ENCODE measurements around the gene CKS1B.

Gene CKS1B

GRCh38 chr1:154941333-154942013 is 33.0 kb upstream of the CKS1B start:
- TF ChIP-seq, protein P1, sequence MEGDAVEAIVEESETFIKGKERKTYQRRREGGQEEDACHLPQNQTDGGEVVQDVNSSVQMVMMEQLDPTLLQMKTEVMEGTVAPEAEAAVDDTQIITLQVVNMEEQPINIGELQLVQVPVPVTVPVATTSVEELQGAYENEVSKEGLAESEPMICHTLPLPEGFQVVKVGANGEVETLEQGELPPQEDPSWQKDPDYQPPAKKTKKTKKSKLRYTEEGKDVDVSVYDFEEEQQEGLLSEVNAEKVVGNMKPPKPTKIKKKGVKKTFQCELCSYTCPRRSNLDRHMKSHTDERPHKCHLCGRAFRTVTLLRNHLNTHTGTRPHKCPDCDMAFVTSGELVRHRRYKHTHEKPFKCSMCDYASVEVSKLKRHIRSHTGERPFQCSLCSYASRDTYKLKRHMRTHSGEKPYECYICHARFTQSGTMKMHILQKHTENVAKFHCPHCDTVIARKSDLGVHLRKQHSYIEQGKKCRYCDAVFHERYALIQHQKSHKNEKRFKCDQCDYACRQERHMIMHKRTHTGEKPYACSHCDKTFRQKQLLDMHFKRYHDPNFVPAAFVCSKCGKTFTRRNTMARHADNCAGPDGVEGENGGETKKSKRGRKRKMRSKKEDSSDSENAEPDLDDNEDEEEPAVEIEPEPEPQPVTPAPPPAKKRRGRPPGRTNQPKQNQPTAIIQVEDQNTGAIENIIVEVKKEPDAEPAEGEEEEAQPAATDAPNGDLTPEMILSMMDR (IDR thresholded peaks at IDR 0.05; ENCODE audit: control insufficient read depth, insufficient read depth, low read depth, low read length, missing control alignments): no peak
- no peak overlapping the region for H3K4me3 ChIP-seq (ENCODE audit: control insufficient read depth, low read depth, low read length)
- no peak for DNase-seq (ENCODE audit: low read depth)

GRCh38 chr1:154943649-154944400 is 30.7 kb upstream of the CKS1B start:
- DNase-seq (ENCODE audit: low read depth): no peak
- no peak overlapping the region for H3K4me3 ChIP-seq (ENCODE audit: control insufficient read depth, low read depth, low read length)
- TF ChIP-seq, protein P1 (IDR thresholded peaks at IDR 0.05; ENCODE audit: control insufficient read depth, insufficient read depth, low read depth, low read length, missing control alignments): peak; percentile 83

DNA sequence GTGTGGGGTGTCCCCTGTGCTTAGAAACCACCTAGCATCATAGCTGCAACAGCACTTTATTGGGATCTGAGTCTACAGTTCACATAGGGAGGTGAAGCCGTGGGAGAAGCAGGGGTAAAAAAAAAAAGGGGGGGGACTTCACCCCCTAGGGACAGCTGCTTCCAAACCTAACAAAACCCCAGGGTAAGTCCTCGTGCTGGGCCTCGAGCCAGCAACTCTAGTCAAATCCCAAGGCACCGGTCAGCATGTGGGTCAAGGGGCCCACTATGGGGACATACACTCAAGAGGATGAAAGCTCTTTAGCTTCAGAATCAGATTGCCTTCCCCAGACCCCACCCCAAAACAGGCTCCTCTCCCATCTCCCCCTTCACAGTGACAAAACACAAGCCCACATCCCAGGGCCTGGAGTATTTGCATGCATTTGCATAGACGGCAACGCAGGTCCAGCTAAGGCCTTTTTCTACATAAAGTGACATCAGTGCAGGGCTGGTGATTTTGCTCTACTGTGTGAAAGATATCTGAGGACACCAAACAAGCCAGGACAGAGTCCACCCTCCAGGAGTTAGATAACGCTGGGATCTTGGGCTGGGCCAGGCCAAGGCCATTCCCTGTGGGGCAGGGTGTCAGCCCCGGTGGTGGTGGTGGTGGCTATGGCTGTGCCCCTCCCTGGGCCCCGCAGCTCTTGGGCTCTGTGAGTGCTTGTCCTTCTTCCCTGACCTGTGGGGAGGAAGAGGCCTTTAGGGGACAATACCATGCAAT is 29.9 kb upstream of the CKS1B start:
- H3K4me3 ChIP-seq (ENCODE audit: control insufficient read depth, low read depth, low read length): no peak overlapping the region
- DNase-seq (ENCODE audit: low read depth): no peak
- TF ChIP-seq, protein P1 (IDR thresholded peaks at IDR 0.05; ENCODE audit: control insufficient read depth, insufficient read depth, low read depth, low read length, missing control alignments): no peak

GRCh38 chr1:154945160-154945961 is 29.1 kb upstream of the CKS1B start:
- no peak for DNase-seq (ENCODE audit: low read depth)
- no peak overlapping the region for H3K4me3 ChIP-seq (ENCODE audit: control insufficient read depth, low read depth, low read length)
- TF ChIP-seq, protein P1 (IDR thresholded peaks at IDR 0.05; ENCODE audit: control insufficient read depth, insufficient read depth, low read depth, low read length, missing control alignments): no peak

DNA sequence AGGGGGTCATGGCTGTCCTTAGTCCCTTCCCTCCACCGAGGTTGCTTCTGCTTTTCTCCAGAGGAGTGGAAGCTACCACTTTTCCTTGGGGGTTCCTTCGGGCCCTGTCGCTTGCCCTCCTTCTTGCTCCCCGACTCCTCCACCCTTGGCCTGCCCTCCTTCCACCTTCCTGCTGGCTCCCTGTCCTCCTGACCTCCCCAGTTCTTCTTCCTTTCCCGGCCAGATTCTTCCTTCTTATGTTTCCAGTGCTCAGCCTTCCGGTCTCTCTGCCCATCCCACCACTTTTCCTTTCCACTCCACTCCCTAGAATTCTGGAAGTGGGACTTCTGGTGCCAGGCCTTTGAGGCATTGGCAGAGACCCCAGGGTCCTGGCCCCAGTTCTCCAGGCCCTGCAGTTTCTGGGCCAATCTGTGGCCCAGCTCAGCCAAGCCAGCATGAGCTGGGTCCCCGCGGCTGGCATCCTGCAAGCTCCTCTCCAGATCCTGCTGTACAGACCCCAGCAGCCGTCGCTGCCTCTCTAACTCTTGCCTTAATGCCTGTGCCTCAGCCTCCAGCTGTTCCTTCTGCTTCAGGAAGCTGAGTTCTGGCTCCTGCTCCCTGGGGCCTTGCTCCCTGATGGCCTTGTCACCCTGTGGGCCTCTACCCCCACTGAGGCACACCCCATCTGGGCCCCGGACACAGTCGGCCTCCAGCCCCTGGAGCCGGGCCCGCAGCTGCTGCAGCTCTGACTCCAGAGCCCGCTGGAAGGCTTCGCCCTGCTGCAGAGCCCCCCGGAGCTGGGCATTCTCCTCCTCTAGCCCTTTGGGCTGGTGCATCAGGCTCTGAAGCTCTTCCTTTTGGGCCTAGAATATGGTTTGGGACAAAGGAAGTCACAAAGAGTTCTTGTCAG is 28.3 kb upstream of the CKS1B start:
- no peak for DNase-seq (ENCODE audit: low read depth)
- TF ChIP-seq, protein P1 (IDR thresholded peaks at IDR 0.05; ENCODE audit: control insufficient read depth, insufficient read depth, low read depth, low read length, missing control alignments): no peak

More for the DNA sequence above, 28.3 kb upstream of the CKS1B start:
- H3K4me3 ChIP-seq (ENCODE audit: control insufficient read depth, low read depth, low read length): no peak overlapping the region
